Stimulated activated CD8-positive, alpha-beta memory T cell treated with anti-CD3 and anti-CD28 coated beads, Interleukin-12 subunit alpha, Interleukin-12 subunit beta, amount 100 ng/mL, for 24 hours (primary cell): ENCODE measurements around the gene TCERG1L.
"Not testable (repeated sequence)": the region's sequence is repeated elsewhere in the genome, so short reads cannot be mapped to it uniquely, and the experiment has no call there.

Source experiments
- DNase-seq: peaks from one replicate; pipeline ENCODE4 v3.0.0-alpha.2; 2020; ENCODE audit errors: extremely low read depth

TCERG1L gene

DNA sequence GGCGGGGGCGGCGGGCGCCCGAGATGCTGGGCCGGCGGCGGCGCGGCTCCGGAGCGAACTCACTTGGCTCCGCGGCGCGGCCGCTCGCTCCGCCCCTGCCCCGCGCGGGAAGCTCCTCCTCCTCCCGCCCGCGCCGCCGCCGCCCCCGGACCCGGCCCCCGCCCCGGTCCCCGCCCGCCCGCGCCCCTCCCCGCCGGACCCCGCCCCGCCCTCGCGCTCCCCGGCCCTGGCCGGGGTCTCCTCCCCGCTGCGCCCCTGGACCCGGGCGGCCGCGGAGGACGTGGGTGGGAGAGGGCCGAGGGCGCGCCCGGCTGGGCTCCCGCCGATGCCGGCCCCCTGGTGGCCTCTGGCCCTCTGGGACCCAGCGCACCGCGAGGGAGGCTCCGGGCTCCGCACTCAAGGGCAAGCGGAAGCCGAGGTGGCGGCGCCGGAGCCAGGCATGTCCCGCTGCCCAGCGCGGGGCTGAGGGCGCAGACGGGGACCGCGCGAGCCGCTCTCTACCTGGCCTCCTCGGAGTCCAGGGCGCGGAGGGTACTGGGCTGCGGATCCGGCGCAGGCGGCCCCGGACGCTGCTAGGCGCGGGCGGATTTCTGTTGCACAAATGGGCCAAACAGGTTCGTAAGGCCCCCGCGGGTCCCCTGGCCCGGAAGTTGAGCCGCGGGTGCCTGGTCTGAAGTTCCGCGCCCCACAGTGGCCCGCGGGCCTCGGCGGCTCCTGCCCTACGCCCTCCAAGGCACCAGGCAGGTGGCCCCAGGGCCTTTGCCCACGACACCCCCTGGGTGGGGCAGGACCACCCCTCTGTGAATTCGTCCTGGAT, at the start of gene TCERG1L:
Gene TCERG1L, minus strand, starts transcription at position 61 of the 817 bp plus-strand sequence. CDS start 86 bp downstream, outside the sequence.
- no peak for DNase-seq

GRCh38 chr10:131358741-131359442, 47.4 kb upstream of the TCERG1L start:
- DNase-seq = no peak

- DNase-seq = no peak
Measured at GRCh38 chr10:131356442-131356841, 44.9 kb upstream of the TCERG1L start.

DNA sequence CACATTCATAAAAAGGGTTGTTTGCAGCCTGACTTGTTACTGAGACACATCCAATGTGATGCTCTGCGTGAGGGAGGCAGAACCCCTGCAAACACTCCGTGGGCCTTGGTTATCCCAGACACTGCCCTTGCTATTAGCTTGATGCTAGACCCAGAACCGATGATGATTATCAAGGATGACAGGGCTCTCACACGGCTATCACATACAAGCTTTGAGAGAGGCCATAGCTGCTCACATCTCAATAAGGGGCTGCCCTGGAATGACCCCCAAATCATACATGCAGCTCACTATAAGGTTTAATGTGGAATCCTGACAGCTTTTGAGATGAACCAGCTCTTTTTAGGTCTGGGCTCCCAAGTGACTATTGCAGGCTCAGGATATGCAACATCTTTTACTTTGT, 44.4 kb upstream of the TCERG1L start:
- DNase-seq = no peak

DNA sequence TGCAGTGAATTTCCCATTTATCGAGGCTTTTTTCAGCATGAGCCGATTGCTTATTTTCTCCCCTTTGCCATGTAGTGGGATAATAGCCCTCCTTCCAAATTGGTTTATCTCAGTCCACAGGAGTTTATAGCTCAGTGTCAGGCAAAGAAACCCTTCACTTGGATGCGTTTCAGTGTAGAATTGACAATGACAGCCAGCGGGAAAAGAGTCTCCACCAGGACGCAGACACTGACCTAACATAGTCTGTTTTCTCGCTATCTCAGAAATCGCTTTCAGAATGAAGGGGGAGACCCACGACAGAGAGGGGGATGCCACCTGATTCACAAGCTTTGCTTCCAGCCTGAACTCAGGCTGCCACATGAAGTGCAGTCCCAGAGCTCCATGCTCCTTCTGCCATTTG, 43.5 kb upstream of the TCERG1L start:
- no peak for DNase-seq

GRCh38 chr10:131354380-131354779, 42.9 kb upstream of the TCERG1L start:
- DNase-seq = no peak

GRCh38 chr10:131352765-131353290, 41.3 kb upstream of the TCERG1L start:
- no peak for DNase-seq

DNA sequence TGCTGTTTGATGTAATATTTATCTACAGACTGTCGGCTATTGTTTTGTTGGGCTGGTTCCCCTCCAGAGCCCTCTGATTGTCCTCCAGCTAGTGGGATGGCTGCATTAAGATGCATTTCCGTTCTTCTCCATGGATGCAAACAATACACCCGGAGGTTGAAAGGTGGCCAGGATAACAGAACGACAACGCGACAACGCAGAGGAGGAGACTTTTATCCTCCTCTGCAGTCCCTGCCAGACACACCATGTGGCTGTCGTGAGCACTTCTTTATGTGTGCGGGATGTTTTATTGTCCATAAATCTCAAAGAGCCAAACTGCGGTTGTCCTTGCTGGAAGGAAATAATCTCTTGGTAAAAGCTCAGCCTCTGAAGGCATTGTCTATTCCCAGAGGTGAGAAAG, 39.1 kb upstream of the TCERG1L start:
- no peak for DNase-seq

DNA sequence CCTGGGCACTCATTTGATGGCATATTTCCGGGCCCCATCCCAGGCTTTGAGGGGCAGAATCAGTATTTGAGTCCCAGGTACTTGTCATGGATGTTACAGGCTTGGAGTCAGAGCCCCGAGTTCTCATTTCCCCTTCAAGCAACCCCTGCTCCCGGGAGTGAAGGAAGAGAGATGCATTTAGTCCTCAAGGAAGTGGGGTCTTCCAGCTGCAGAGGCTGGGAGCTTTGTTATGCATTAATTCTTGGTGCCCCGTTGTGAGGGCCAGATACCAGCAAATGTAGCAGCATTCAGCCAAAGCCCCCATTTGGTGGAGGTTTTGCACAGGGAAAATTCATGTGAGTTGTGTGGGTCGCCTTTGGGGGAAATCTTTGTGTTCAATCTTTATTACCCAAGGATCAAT, 38.7 kb upstream of the TCERG1L start:
- no peak for DNase-seq

GRCh38 chr10:131346456-131346855, 34.9 kb upstream of the TCERG1L start:
- no peak for DNase-seq

DNA sequence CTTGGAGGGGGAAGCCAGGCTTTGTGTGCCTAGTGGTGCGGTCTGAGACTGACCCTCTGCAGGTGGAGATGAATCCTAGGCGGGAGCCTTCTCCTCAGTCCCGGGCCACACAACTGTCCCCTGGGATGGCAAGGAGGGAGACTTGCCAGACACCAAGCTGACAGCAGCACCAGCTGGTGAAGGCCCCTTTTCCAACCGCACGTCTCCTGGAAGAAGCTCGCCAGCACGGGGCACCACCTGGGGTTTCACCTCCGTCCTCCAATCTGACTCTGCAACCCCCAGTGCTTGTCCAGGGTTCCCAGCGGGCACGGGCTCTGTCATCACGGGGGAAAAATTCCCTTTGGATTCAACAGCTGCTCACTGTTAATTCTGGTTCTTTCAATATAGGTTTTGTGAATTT, 34.2 kb upstream of the TCERG1L start:
- DNase-seq = no peak

DNA sequence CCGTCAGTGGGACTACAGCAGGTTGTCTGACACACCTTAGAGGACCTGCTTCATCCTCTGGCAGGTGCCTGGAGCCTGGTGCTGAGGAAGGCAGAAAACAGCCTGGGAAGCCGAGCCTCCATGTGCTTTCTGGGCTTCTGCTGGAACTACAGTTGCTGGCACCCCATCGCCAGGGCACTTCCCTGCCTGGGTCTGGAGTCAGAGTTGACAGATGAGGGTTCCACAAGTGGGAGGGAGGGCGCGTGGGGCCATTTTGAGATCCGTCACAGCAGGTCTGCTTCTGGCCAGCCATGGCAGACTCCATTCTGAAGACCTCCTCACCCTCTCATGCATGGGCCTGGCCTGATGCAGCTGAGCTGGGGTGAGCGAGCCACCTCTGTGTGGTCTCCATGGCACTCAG, 33.2 kb upstream of the TCERG1L start:
- DNase-seq = no peak

GRCh38 chr10:131337741-131338140, 26.2 kb upstream of the TCERG1L start:
- no peak for DNase-seq

DNA sequence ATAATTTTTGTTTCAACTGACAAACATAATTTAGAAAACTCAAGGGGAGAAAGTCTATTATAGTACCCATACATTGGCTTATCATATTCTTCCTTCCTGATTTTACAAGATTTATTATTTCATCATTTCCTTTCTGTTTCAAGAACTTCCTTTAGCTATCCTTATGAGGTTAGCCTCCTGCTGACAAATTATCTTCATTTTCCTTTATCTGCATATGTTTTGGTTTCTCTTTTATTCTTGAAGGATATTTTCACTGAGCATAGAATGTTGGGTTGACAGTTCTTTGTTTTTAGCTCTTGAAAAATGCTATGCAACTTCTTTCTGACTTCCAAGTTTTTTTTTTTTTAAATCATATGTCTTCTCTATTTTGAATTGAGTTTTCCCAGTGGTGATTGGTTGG, 21.3 kb upstream of the TCERG1L start:
- no peak for DNase-seq

GRCh38 chr10:131323880-131324279, 12.4 kb upstream of the TCERG1L start:
- no peak for DNase-seq

GRCh38 chr10:131323025-131323424, 11.5 kb upstream of the TCERG1L start:
- no peak for DNase-seq

GRCh38 chr10:131322575-131322974, 11.1 kb upstream of the TCERG1L start:
- DNase-seq = not testable (repeated sequence)

GRCh38 chr10:131320860-131321604, 9.5 kb upstream of the TCERG1L start:
- no peak for DNase-seq

DNA sequence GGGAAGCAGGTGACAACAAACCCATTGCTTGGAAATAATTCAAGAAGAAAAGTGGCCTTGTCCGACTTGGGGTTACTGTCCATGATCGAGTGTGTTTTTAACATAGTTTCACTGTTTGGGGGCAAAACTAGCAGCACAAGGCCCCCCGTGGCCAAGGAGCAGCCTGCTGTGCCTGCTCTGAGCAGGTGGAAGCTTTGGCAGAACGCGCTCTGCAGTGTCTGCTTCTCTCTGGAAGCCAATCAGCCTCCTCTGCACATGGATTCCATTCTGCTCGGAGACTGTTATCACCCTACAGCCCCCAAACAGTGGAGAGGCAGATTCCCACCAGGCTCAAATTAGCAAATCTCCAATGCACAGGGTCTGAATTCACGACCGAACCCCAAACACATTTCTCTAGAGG, 7.3 kb upstream of the TCERG1L start:
- DNase-seq = no peak

GRCh38 chr10:131318291-131318690, 6.8 kb upstream of the TCERG1L start:
- no peak for DNase-seq

GRCh38 chr10:131316321-131317075, 5.0 kb upstream of the TCERG1L start:
- DNase-seq = no peak

- DNase-seq = no peak
Measured at GRCh38 chr10:131315344-131315743, 3.8 kb upstream of the TCERG1L start.
